ENCODE measurements around the gene RAB40C.

The RAB40C gene

GRCh38 chr16:674214-674881, 84.5 kb downstream of the RAB40C start:
- Histone ChIP-seq H3K4me3 (no peak overlapping the region), H3K9ac (ENCODE audit: insufficient read length) (no peak overlapping the region), H3K36me3 (ENCODE audit: insufficient read depth, low read length) (peaks cover 46% of the 10 kb centered on the region; the same call in 1 of the 2 replicates), H3K9me3 (ENCODE audit: low read depth, low read length) (no peaks in the 10 kb centered on the region), H3K27ac (0 out of 2 replicates have a peak overlapping the region, but pooled peaks have one; percentile 8)
- DNase-seq (ENCODE audit: low read depth, low spot score) = no peak
- no peak for TF ChIP-seq FOXP2 (optimal IDR thresholded peaks at IDR 0.05; ENCODE audit: control extremely low read depth, extremely low read length, insufficient read depth)
- TF ChIP-seq POLR2AphosphoS5 (IDR thresholded peaks at IDR 0.05; ENCODE audit: borderline replicate concordance, low read depth, low read length) = no peak; the same call in 1 of the 2 replicates
- no peak for TF ChIP-seq EZH2 (IDR thresholded peaks at IDR 0.05)

- DNase-seq (ENCODE audit: low read depth, low spot score) = no peak
- H3K36me3 ChIP-seq (ENCODE audit: insufficient read depth, low read length) = peaks cover 37% of the 10 kb centered on the region; the same call in 1 of the 2 replicates
- peak within 1 kb of the TSS; percentile 45; the same call in 1 of the 2 replicates for H3K4me3 ChIP-seq
- H3K27ac ChIP-seq = no peak within 1 kb of the TSS
- no peak within 1 kb of the TSS for H3K9ac ChIP-seq (ENCODE audit: insufficient read length)
- H3K9me3 ChIP-seq (ENCODE audit: low read depth, low read length) = no peaks in the 10 kb centered on the region
- no peak for TF ChIP-seq POLR2AphosphoS5 (IDR thresholded peaks at IDR 0.05; ENCODE audit: borderline replicate concordance, low read depth, low read length)
Measured at GRCh38 chr16:674968-675883, 85.4 kb downstream of the RAB40C start, which contains the start of gene RHBDL1. RHBDL1 (plus strand) TSS chr16:675671; CDS start chr16:675791, 120 bp downstream.

- no peaks in the 10 kb centered on the region for H3K9me3 ChIP-seq (ENCODE audit: low read depth, low read length)
- no peak for DNase-seq (ENCODE audit: low read depth, low spot score)
- H3K27ac ChIP-seq = no peak overlapping the region
- peaks cover 29% of the 10 kb centered on the region; the same call in 1 of the 2 replicates for H3K36me3 ChIP-seq (ENCODE audit: insufficient read depth, low read length)
- TF ChIP-seq EZH2 (IDR thresholded peaks at IDR 0.05) = no peak
- TF ChIP-seq POLR2AphosphoS5 (IDR thresholded peaks at IDR 0.05; ENCODE audit: borderline replicate concordance, low read depth, low read length) = no peak
- no peak for TF ChIP-seq FOXP2 (optimal IDR thresholded peaks at IDR 0.05; ENCODE audit: control extremely low read depth, extremely low read length, insufficient read depth)
- H3K9ac ChIP-seq (ENCODE audit: insufficient read length) = no peak overlapping the region
- no peak overlapping the region for H3K4me3 ChIP-seq
Measured at GRCh38 chr16:675884-676564, 86.2 kb downstream of the RAB40C start.

- peaks cover 27% of the 10 kb centered on the region; the same call in 1 of the 2 replicates for H3K36me3 ChIP-seq (ENCODE audit: insufficient read depth, low read length)
- no peak overlapping the region for H3K4me3 ChIP-seq
- no peaks in the 10 kb centered on the region for H3K9me3 ChIP-seq (ENCODE audit: low read depth, low read length)
- DNase-seq (ENCODE audit: low read depth, low spot score) = no peak
- no peak overlapping the region for H3K27ac ChIP-seq
- TF ChIP-seq FOXP2 (optimal IDR thresholded peaks at IDR 0.05; ENCODE audit: control extremely low read depth, extremely low read length, insufficient read depth) = no peak
- TF ChIP-seq EZH2 (IDR thresholded peaks at IDR 0.05) = no peak
- TF ChIP-seq POLR2AphosphoS5 (IDR thresholded peaks at IDR 0.05; ENCODE audit: borderline replicate concordance, low read depth, low read length) = no peak
- no peak overlapping the region for H3K9ac ChIP-seq (ENCODE audit: insufficient read length)
Measured at GRCh38 chr16:676565-676902, 86.7 kb downstream of the RAB40C start.

GRCh38 chr16:676913-677312, 87.0 kb downstream of the RAB40C start:
- Histone ChIP-seq H3K36me3 (ENCODE audit: insufficient read depth, low read length) (peaks cover 29% of the 10 kb centered on the region), H3K9me3 (ENCODE audit: low read depth, low read length) (no peaks in the 10 kb centered on the region), H3K4me3 (no peak overlapping the region), H3K27ac (no peak overlapping the region), H3K9ac (ENCODE audit: insufficient read length) (no peak overlapping the region)
- no peak for DNase-seq (ENCODE audit: low read depth, low spot score)
- TF ChIP-seq POLR2AphosphoS5 (IDR thresholded peaks at IDR 0.05; ENCODE audit: borderline replicate concordance, low read depth, low read length) = no peak
- TF ChIP-seq FOXP2 (optimal IDR thresholded peaks at IDR 0.05; ENCODE audit: control extremely low read depth, extremely low read length, insufficient read depth) = no peak
- no peak for TF ChIP-seq EZH2 (IDR thresholded peaks at IDR 0.05)

GRCh38 chr16:677316-678190, 87.7 kb downstream of the RAB40C start:
- no peaks in the 10 kb centered on the region for H3K9me3 ChIP-seq (ENCODE audit: low read depth, low read length)
- no peak for DNase-seq (ENCODE audit: low read depth, low spot score)
- peaks cover 29% of the 10 kb centered on the region for H3K36me3 ChIP-seq (ENCODE audit: insufficient read depth, low read length)
- no peak overlapping the region for H3K27ac ChIP-seq
- H3K9ac ChIP-seq (ENCODE audit: insufficient read length) = no peak overlapping the region
- TF ChIP-seq POLR2AphosphoS5 (IDR thresholded peaks at IDR 0.05; ENCODE audit: borderline replicate concordance, low read depth, low read length) = no peak
- no peak for TF ChIP-seq EZH2 (IDR thresholded peaks at IDR 0.05)
- TF ChIP-seq FOXP2 (optimal IDR thresholded peaks at IDR 0.05; ENCODE audit: control extremely low read depth, extremely low read length, insufficient read depth) = no peak
- H3K4me3 ChIP-seq = no peak overlapping the region

- no peak for TF ChIP-seq EZH2 (IDR thresholded peaks at IDR 0.05)
- no peak for TF ChIP-seq FOXP2 (optimal IDR thresholded peaks at IDR 0.05; ENCODE audit: control extremely low read depth, extremely low read length, insufficient read depth)
- TF ChIP-seq POLR2AphosphoS5 (IDR thresholded peaks at IDR 0.05; ENCODE audit: borderline replicate concordance, low read depth, low read length) = no peak
- H3K9me3 ChIP-seq (ENCODE audit: low read depth, low read length) = no peaks in the 10 kb centered on the region
- H3K27ac ChIP-seq = no peak overlapping the region; the same call in 1 of the 2 replicates
- DNase-seq (ENCODE audit: low read depth, low spot score) = no peak
- no peak overlapping the region for H3K9ac ChIP-seq (ENCODE audit: insufficient read length)
- no peak overlapping the region for H3K4me3 ChIP-seq
- peaks cover 29% of the 10 kb centered on the region for H3K36me3 ChIP-seq (ENCODE audit: insufficient read depth, low read length)
Measured at GRCh38 chr16:678209-678857, 88.5 kb downstream of the RAB40C start.
